Skeletal muscle tissue (tissue), 5 donors: ENCODE results near the gene SLC4A3. TPM values are rescaled to one million over a fixed set of nuclear protein-coding genes. Genes with fewer than 3 reads are reported as not detected.

ENCODE experiments used
- H3K27ac ChIP-seq: one replicate; pipeline ENCODE4 v1.7.0; 2013; ENCODE audit warnings: mild to moderate bottlenecking, low read depth, low read length, inconsistent platforms
- H3K27me3 ChIP-seq, 3 donors: one replicate each; pipeline ENCODE4 v1.7.0; 2013; ENCODE audit warnings: low read length in 3 of 3; ENCODE audit not compliant: control insufficient read depth in 3 of 3, insufficient read depth in 3 of 3
- H3K36me3 ChIP-seq, 3 donors: one replicate each; pipeline ENCODE4 v1.7.0; 2013; ENCODE audit warnings: low read length in 3 of 3; ENCODE audit not compliant: control insufficient read depth in 3 of 3, insufficient read depth in 3 of 3
- H3K4me1 ChIP-seq, 3 donors: one replicate each; pipeline ENCODE4 v1.7.0; 2013; ENCODE audit warnings: low read length in 3 of 3, mild to moderate bottlenecking in 3 of 3; ENCODE audit not compliant: control insufficient read depth in 3 of 3, insufficient read depth in 3 of 3
- H3K4me3 ChIP-seq, 3 donors: one replicate each; pipeline ENCODE4 v1.7.0; 2013; ENCODE audit warnings: low read length in 3 of 3
- H3K9ac ChIP-seq, 3 donors: one replicate each; pipeline ENCODE4 v1.7.0; 2013; ENCODE audit warnings: low read length in 3 of 3, mild to moderate bottlenecking in 3 of 3, moderate library complexity in 2 of 3, low read depth in 1 of 3
- H3K9me3 ChIP-seq, 3 donors: one replicate each; pipeline ENCODE4 v1.7.0; 2013; ENCODE audit warnings: low read length in 3 of 3; ENCODE audit not compliant: control insufficient read depth in 3 of 3
- small RNA-seq: library from RNA; depleted of rRNA; stranded (forward); fragments of <200 nt; gene quantifications from one replicate; pipeline ENCODE3, GENCODE V24; 2014
- total RNA-seq: library from RNA; depleted of rRNA; stranded (reverse); fragments of >200 nt; gene quantifications from one replicate; pipeline ENCODE4 v1.2.3, GENCODE V29; 2014
- donor health status: Osteomylitis.

SLC4A3 gene
- total RNA-seq, 1 donor from 2014 or later = 2.1 TPM

DNA sequence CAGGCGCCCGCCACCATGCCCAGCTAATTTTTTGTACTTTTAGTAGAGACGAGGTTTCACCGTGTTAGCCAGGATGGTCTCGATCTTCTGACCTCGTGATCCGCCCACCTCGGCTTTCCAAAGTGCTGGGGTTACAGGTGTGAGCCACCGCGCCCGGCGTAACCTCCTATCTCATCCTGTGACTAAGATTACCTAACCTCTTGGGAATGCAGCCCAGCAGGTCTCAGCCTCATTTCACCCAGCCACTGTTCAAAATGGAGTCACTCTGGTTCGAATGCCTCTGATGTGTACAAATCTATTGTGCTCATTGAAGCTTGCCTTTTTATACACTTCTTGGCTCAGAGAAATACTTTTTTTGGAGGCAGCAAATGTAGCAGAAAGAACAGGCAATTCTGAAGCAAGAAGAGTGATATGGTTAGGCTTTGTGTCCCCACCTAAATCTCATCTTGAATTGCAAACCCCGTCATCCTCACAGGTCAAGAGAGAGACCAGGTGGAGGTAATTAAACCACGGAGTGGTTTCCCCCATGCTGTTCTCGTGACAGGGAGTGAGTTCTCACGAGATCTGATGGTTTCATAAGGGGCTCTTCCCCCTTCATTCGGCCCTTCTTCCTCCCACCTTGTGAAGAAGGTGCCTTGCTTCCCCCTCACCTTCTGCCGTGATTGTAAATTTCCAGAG lies 60.6 kb downstream of the SLC4A3 start:
- Histone ChIP-seq H3K4me3 (no peak overlapping the region), H3K4me1 (peaks cover 11 to 15% (median 15%) of the 10 kb centered on the region in 3 donors), H3K36me3 (no peaks in the 10 kb centered on the region), H3K27me3 (no peaks in the 10 kb centered on the region), H3K9me3 (no peaks in the 10 kb centered on the region), H3K27ac (no peak overlapping the region), H3K9ac (no peak overlapping the region)

- no peaks in the 10 kb centered on the region for H3K27me3 ChIP-seq
- no peaks in the 10 kb centered on the region for H3K9me3 ChIP-seq
- no peaks in the 10 kb centered on the region for H3K36me3 ChIP-seq
- no peak overlapping the region for H3K27ac ChIP-seq
- no peak overlapping the region for H3K4me3 ChIP-seq
- H3K9ac ChIP-seq = no peak overlapping the region
- H3K4me1 ChIP-seq = peaks cover 11 to 15% (median 15%) of the 10 kb centered on the region in 3 donors
These were observed 61.4 kb downstream of the SLC4A3 start for GRCh38 chr2:219688560-219689445.

GRCh38 chr2:219689676-219690628 lies 62.5 kb downstream of the SLC4A3 start:
- H3K4me3 ChIP-seq = no peak overlapping the region
- no peaks in the 10 kb centered on the region for H3K9me3 ChIP-seq
- H3K27ac ChIP-seq = no peak overlapping the region
- H3K36me3 ChIP-seq = no peaks in the 10 kb centered on the region
- no peak overlapping the region for H3K9ac ChIP-seq
- peaks cover 8 to 13% (median 12%) of the 10 kb centered on the region in 3 donors for H3K4me1 ChIP-seq
- H3K27me3 ChIP-seq = no peaks in the 10 kb centered on the region

GRCh38 chr2:219691571-219691970 lies 64.1 kb downstream of the SLC4A3 start:
- Histone ChIP-seq H3K4me1 (peaks cover 2 to 9% (median 8%) of the 10 kb centered on the region in 3 donors), H3K27me3 (no peaks in the 10 kb centered on the region), H3K27ac (no peak overlapping the region), H3K9me3 (no peaks in the 10 kb centered on the region), H3K9ac (no peak overlapping the region), H3K4me3 (no peak overlapping the region), H3K36me3 (no peaks in the 10 kb centered on the region)

Small RNA genes lying within 50 kb of the gene (small RNA-seq; reads per million reads assigned to genes)
- not detected for gene RN7SKP213

Other genes with a start within 250 kb of the SLC4A3 start
- gene DNPEP, start 239.7 kb upstream of the SLC4A3 start, total RNA-seq = 25.1 TPM
- gene DES, start 209.3 kb upstream of the SLC4A3 start, total RNA-seq = 3,588 TPM
- gene SPEG, start 192.8 kb upstream of the SLC4A3 start, total RNA-seq = 95.5 TPM
- 27.7 TPM for gene GMPPA, start 128.7 kb upstream of the SLC4A3 start, total RNA-seq
- not detected for gene ASIC4, start 113.1 kb upstream of the SLC4A3 start, total RNA-seq
- 33.4 TPM for gene CHPF, start 83.8 kb upstream of the SLC4A3 start, total RNA-seq
- 2.1 TPM for gene TMEM198, start 83.6 kb upstream of the SLC4A3 start, total RNA-seq
- 87.2 TPM for gene OBSL1, start 56.1 kb upstream of the SLC4A3 start, total RNA-seq
- gene INHA, start 55.3 kb upstream of the SLC4A3 start, total RNA-seq = not detected
- 8.9 TPM for gene STK11IP, start 29.8 kb upstream of the SLC4A3 start, total RNA-seq